ENCODE measurements around the gene LCAT.
A peak's percentile ranks its signal among the peaks of the same experiment; 100 is the strongest.

The LCAT gene

GRCh38 chr16:67928561-67929364 lies 15.2 kb downstream of the LCAT start:
- H3K4me3 ChIP-seq (ENCODE audit: insufficient read length, low read depth), result no peak overlapping the region
- no peak overlapping the region for H3K9ac ChIP-seq (ENCODE audit: insufficient read length, low read depth)
- no peaks in the 10 kb centered on the region for H3K9me3 ChIP-seq (ENCODE audit: insufficient read depth, low read length)
- H3K4me1 ChIP-seq (ENCODE audit: insufficient read depth, insufficient read length), result peaks cover 21% of the 10 kb centered on the region
- TF ChIP-seq ZNF274 (IDR thresholded peaks at IDR 0.05; ENCODE audit: low read depth, low read length), result no peak
- no peak for TF ChIP-seq SUZ12 (IDR thresholded peaks at IDR 0.05; ENCODE audit: extremely low read depth, insufficient read depth, insufficient read length)
- TF ChIP-seq YY1 (IDR thresholded peaks at IDR 0.05; ENCODE audit: insufficient read depth, insufficient read length), result no peak
- peaks cover 71% of the 10 kb centered on the region for H3K36me3 ChIP-seq (ENCODE audit: insufficient read depth, insufficient read length, low read length)
- H3K27me3 ChIP-seq (ENCODE audit: insufficient read depth, insufficient read length), result no peaks in the 10 kb centered on the region
- no peak for DNase-seq (ENCODE audit: low read depth, low spot score)

DNA sequence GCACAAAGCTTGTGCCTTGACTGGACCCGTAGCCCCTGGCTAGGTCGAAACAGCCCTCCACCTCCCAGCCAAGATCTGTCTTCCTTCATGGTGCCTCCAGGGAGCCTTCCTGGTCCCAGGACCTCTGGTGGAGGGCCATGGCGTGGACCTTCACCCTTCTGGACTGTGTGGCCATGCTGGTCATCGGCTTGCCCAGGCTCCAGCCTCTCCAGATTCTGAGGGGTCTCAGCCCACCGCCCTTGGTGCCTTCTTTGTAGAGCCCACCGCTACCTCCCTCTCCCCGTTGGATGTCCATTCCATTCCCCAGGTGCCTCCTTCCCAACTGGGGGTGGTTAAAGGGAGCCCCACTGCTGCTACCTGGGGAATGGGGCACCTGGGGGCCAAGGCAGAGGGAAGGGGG lies 15.8 kb downstream of the LCAT start:
- Histone ChIP-seq H3K9me3 (ENCODE audit: insufficient read depth, low read length) (no peaks in the 10 kb centered on the region), H3K36me3 (ENCODE audit: insufficient read depth, insufficient read length, low read length) (peaks cover 75% of the 10 kb centered on the region), H3K9ac (ENCODE audit: insufficient read length, low read depth) (peak overlapping the region; percentile 32), H3K4me1 (ENCODE audit: insufficient read depth, insufficient read length) (peaks cover 21% of the 10 kb centered on the region), H3K27me3 (ENCODE audit: insufficient read depth, insufficient read length) (no peaks in the 10 kb centered on the region), H3K4me3 (ENCODE audit: insufficient read length, low read depth) (no peak overlapping the region)
- no peak for TF ChIP-seq SUZ12 (IDR thresholded peaks at IDR 0.05; ENCODE audit: extremely low read depth, insufficient read depth, insufficient read length)
- DNase-seq (ENCODE audit: low read depth, low spot score), result no peak

DNA sequence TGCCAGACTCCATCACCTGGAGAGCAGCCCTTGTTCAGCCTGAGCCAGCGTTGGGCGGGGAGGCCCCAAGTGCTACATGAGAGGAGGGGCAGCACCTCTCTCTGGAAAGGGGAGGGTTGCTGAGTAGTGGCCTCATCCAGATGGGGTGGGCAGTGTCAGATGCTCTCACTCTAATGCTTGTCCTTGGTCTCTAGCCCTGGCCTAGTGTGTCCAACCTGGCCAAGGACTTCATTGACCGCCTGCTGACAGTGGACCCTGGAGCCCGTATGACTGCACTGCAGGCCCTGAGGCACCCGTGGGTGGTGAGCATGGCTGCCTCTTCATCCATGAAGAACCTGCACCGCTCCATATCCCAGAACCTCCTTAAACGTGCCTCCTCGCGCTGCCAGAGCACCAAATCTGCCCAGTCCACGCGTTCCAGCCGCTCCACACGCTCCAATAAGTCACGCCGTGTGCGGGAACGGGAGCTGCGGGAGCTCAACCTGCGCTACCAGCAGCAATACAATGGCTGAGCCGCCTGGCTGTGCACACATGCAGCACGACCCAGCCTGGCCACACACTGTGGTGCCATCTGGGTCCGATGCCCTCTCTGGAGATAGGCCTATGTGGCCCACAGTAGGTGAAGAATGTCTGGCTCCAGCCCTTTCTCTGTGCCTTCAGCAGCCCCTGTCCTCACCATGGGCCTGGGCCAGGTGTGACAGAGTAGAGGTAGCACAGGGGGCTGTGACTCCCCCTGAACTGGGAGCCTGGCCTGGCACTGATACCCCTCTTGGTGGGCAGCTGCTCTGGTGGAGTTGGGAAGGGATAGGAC lies 16.6 kb downstream of the LCAT start:
- no peak for TF ChIP-seq SUZ12 (IDR thresholded peaks at IDR 0.05; ENCODE audit: extremely low read depth, insufficient read depth, insufficient read length)
- no peak for TF ChIP-seq ZNF274 (IDR thresholded peaks at IDR 0.05; ENCODE audit: low read depth, low read length)
- TF ChIP-seq YY1 (IDR thresholded peaks at IDR 0.05; ENCODE audit: insufficient read depth, insufficient read length), result no peak
- no peaks in the 10 kb centered on the region for H3K9me3 ChIP-seq (ENCODE audit: insufficient read depth, low read length)
- H3K36me3 ChIP-seq (ENCODE audit: insufficient read depth, insufficient read length, low read length), result peaks cover 78% of the 10 kb centered on the region
- peaks cover 21% of the 10 kb centered on the region for H3K4me1 ChIP-seq (ENCODE audit: insufficient read depth, insufficient read length)
- no peak overlapping the region for H3K9ac ChIP-seq (ENCODE audit: insufficient read length, low read depth)
- no peak for DNase-seq (ENCODE audit: low read depth, low spot score)
- no peak overlapping the region for H3K4me3 ChIP-seq (ENCODE audit: insufficient read length, low read depth)
- H3K27me3 ChIP-seq (ENCODE audit: insufficient read depth, insufficient read length), result no peaks in the 10 kb centered on the region

DNA sequence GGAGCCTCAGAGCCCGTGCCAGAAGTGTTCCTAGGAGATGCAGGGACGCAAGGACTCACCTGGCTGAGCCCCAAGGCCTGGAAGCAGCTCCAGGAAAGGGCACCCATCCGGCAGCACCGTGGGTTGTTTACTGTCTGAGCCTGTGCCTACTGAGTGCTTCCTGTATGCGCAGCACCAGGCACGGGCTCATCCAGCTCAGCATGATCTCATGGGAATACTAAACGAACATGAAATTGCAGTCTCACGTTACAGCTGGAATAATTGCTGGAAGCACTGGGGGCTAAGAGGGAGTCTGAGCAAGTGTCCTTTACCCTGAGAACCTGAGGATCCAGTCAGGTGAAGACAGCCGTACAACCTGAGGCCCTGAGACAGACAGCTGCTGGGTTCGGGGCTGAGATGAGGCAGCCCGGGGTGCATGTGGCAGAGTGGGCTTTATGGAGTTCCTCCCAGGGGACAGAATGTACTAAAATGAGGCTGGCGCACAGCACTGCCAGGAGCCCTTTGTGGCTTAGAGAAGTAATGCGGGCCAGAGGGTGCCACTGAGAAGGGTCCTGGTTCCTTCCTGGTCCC lies 17.7 kb downstream of the LCAT start:
- H3K9ac ChIP-seq (ENCODE audit: insufficient read length, low read depth), result no peak overlapping the region
- no peaks in the 10 kb centered on the region for H3K9me3 ChIP-seq (ENCODE audit: insufficient read depth, low read length)
- DNase-seq (ENCODE audit: low read depth, low spot score), result no peak
- peaks cover 17% of the 10 kb centered on the region for H3K4me1 ChIP-seq (ENCODE audit: insufficient read depth, insufficient read length)
- TF ChIP-seq YY1 (IDR thresholded peaks at IDR 0.05; ENCODE audit: insufficient read depth, insufficient read length), result no peak
- no peak for TF ChIP-seq SUZ12 (IDR thresholded peaks at IDR 0.05; ENCODE audit: extremely low read depth, insufficient read depth, insufficient read length)
- TF ChIP-seq ZNF274 (IDR thresholded peaks at IDR 0.05; ENCODE audit: low read depth, low read length), result no peak
- H3K36me3 ChIP-seq (ENCODE audit: insufficient read depth, insufficient read length, low read length), result peaks cover 67% of the 10 kb centered on the region
- no peak overlapping the region for H3K4me3 ChIP-seq (ENCODE audit: insufficient read length, low read depth)
- H3K27me3 ChIP-seq (ENCODE audit: insufficient read depth, insufficient read length), result no peaks in the 10 kb centered on the region

DNA sequence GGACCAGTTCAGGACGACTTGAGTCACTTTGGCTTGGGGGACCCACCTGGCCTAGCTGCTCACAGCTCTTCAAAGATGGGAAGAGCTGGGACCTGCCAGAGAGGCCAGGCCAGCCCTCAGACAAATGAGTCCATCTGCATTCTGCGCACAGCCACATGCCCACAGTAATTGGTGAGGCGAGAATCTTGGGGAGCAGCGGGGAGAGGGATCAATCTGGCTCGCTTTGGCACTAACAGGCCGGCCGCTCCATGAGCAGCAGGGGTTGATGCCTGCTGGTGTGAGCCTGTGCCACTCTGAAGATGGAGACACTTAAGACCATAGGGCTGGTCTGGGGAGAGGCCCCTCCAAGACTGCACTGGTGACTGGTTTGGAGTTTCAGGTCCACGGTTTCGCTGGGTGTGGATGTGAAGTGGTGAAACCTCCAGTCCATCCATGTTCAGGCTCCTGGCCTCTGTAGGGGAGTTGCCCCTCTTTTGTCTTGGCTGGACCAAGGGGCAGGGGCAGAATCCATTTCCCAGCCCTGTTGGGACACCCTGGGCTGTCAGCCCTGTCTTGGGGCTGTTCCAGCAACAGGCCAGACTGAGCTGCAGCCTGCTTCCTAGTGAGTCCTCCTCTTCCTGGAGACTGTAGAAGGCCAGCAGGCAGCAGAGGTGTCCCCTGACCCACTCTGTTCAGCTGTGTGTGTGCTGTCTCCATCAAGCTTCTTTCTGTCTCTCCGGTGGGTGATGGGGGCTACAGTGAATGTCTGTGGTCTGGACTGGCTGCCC lies 19.6 kb downstream of the LCAT start:
- no peaks in the 10 kb centered on the region for H3K27me3 ChIP-seq (ENCODE audit: insufficient read depth, insufficient read length)
- TF ChIP-seq SUZ12 (IDR thresholded peaks at IDR 0.05; ENCODE audit: extremely low read depth, insufficient read depth, insufficient read length) (no peak), YY1 (IDR thresholded peaks at IDR 0.05; ENCODE audit: insufficient read depth, insufficient read length) (no peak), ZNF274 (IDR thresholded peaks at IDR 0.05; ENCODE audit: low read depth, low read length) (no peak)
- DNase-seq (ENCODE audit: low read depth, low spot score), result no peak
- no peak overlapping the region for H3K4me3 ChIP-seq (ENCODE audit: insufficient read length, low read depth)
- H3K9ac ChIP-seq (ENCODE audit: insufficient read length, low read depth), result no peak overlapping the region
- H3K4me1 ChIP-seq (ENCODE audit: insufficient read depth, insufficient read length), result peaks cover 20% of the 10 kb centered on the region
- H3K36me3 ChIP-seq (ENCODE audit: insufficient read depth, insufficient read length, low read length), result peaks cover 58% of the 10 kb centered on the region
- H3K9me3 ChIP-seq (ENCODE audit: insufficient read depth, low read length), result no peaks in the 10 kb centered on the region

- H3K9me3 ChIP-seq (ENCODE audit: insufficient read depth, low read length), result no peaks in the 10 kb centered on the region
- H3K4me1 ChIP-seq (ENCODE audit: insufficient read depth, insufficient read length), result peaks cover 23% of the 10 kb centered on the region
- H3K9ac ChIP-seq (ENCODE audit: insufficient read length, low read depth), result no peak overlapping the region
- no peak overlapping the region for H3K4me3 ChIP-seq (ENCODE audit: insufficient read length, low read depth)
- no peak for DNase-seq (ENCODE audit: low read depth, low spot score)
- H3K36me3 ChIP-seq (ENCODE audit: insufficient read depth, insufficient read length, low read length), result peaks cover 56% of the 10 kb centered on the region
- no peaks in the 10 kb centered on the region for H3K27me3 ChIP-seq (ENCODE audit: insufficient read depth, insufficient read length)
- TF ChIP-seq SUZ12 (IDR thresholded peaks at IDR 0.05; ENCODE audit: extremely low read depth, insufficient read depth, insufficient read length) (no peak), YY1 (IDR thresholded peaks at IDR 0.05; ENCODE audit: insufficient read depth, insufficient read length) (no peak), ZNF274 (IDR thresholded peaks at IDR 0.05; ENCODE audit: low read depth, low read length) (no peak)
These were observed 20.4 kb downstream of the LCAT start for GRCh38 chr16:67923414-67924116.
